C4-2B (cell line): ENCODE results near the gene KRT40.

Experiments
- CTCF ChIP-seq: fragments of 450-650 bp; conservative IDR thresholded peaks from 2 replicates; pipeline ENCODE4 v1.5.1; 2017; ENCODE audit warnings: mild to moderate bottlenecking
- ZFX ChIP-seq: fragments of 450-650 bp; IDR thresholded peaks from 2 replicates; pipeline ENCODE4 v1.6.1; 2017

GRCh38 chr17:40944531-40944930 is 39.6 kb downstream of the KRT40 start:
- TF ChIP-seq CTCF, result no peak
- TF ChIP-seq ZFX, result no peak
